ENCODE measurements around the gene TTC19. TPM values are rescaled to one million over a fixed set of nuclear protein-coding genes. Genes with fewer than 3 reads are reported as not detected.

TTC19 gene
- total RNA-seq, 1 donor from 2014 or later = 21.4 TPM

DNA sequence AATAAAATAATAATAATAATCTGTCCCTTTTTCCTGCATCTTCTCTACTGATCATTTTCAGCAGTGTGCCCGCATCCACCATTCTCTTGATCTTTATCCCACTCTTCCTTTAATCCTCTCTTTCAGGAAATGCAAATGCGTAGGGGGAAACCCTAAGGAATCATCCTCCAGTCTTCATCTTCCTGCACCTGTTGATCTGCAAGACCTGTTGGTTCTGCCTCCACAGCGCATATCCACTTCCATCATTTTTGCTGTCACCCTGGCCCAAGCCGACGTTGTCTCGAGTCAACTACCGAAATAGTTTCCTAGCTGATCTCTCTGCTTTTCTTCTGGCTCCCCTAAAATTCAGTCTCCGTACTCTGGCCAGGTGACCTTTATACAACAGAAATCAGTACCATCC lies 30.2 kb upstream of the TTC19 start:
- no peaks in the 10 kb centered on the region for H3K9me3 ChIP-seq (replicated peaks)
- peaks cover 11% of the 10 kb centered on the region for H3K4me1 ChIP-seq
- H3K27me3 ChIP-seq (ENCODE audit: low read depth) = no peaks in the 10 kb centered on the region
- no peaks in the 10 kb centered on the region for H3K36me3 ChIP-seq
- TF ChIP-seq, protein P1, sequence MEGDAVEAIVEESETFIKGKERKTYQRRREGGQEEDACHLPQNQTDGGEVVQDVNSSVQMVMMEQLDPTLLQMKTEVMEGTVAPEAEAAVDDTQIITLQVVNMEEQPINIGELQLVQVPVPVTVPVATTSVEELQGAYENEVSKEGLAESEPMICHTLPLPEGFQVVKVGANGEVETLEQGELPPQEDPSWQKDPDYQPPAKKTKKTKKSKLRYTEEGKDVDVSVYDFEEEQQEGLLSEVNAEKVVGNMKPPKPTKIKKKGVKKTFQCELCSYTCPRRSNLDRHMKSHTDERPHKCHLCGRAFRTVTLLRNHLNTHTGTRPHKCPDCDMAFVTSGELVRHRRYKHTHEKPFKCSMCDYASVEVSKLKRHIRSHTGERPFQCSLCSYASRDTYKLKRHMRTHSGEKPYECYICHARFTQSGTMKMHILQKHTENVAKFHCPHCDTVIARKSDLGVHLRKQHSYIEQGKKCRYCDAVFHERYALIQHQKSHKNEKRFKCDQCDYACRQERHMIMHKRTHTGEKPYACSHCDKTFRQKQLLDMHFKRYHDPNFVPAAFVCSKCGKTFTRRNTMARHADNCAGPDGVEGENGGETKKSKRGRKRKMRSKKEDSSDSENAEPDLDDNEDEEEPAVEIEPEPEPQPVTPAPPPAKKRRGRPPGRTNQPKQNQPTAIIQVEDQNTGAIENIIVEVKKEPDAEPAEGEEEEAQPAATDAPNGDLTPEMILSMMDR (IDR thresholded peaks at IDR 0.05; ENCODE audit: borderline replicate concordance) = no peak
- DNase-seq = no peak
- intact Hi-C loops (cut with micrococcal nuclease) = no loop called here
- no peak overlapping the region for H3K4me3 ChIP-seq
- H3K27ac ChIP-seq (replicated peaks) = no peak overlapping the region

DNA sequence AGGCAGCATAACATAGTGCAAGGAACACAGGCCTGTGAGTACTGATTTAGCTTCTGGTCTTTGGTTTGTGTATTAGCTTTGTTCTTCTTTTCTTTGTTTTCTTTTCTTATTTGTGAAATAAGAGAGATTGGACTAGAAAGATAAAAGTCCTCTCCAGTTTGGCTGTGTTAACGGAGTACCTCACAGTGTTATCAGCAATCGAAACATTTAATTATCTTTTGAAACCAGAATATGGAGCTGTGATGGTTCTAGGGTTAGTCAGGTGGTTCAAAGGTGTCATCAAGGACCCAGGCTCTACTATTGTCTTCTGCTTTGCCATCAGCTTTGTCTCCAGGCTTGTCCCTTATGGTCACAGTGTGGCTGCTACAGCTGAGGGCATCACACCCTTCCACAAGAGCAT lies 29.1 kb upstream of the TTC19 start:
- H3K36me3 ChIP-seq = peaks cover 10% of the 10 kb centered on the region
- peaks cover 11% of the 10 kb centered on the region for H3K4me1 ChIP-seq
- no peaks in the 10 kb centered on the region for H3K9me3 ChIP-seq (replicated peaks)
- H3K4me3 ChIP-seq = no peak overlapping the region
- intact Hi-C loops (cut with micrococcal nuclease) = no loop called here
- H3K27ac ChIP-seq (replicated peaks) = no peak overlapping the region
- DNase-seq = no peak
- TF ChIP-seq, protein P1 (IDR thresholded peaks at IDR 0.05; ENCODE audit: borderline replicate concordance) = no peak
- no peaks in the 10 kb centered on the region for H3K27me3 ChIP-seq (ENCODE audit: low read depth)

DNA sequence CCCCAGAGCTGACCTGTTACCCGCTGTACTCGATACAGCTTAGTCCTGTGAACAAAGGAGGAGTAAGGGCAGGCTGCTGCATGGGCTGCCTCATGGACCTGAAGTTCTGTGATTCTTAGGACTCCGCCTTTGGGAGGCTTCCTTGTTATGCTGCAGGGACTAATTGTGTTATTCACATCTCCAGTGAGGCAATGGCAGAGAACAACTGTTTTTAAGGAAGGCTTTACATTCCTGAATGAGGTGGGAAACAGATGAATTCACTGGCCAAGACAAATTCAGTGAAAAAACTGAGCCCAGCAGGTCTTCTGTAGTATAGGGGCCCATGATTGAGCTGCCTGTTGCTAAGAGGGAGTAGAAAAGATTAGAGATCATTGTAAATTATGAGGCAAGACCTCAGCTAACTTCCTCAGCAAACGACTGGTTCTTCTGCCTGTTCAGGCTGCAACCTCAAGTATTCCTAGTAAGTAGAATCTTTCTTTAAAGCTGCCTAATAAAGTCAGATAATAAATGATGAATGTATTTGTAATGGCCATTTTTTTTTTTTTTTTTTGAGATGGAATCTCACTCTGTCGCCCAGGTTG lies 28.4 kb upstream of the TTC19 start:
- H3K9me3 ChIP-seq (replicated peaks) = no peaks in the 10 kb centered on the region
- peaks cover 11% of the 10 kb centered on the region for H3K36me3 ChIP-seq
- no peak overlapping the region for H3K27ac ChIP-seq (replicated peaks)
- no peak overlapping the region for H3K4me3 ChIP-seq
- no peaks in the 10 kb centered on the region for H3K27me3 ChIP-seq (ENCODE audit: low read depth)
- intact Hi-C loops (cut with micrococcal nuclease) = no loop called here
- TF ChIP-seq, protein P1 (IDR thresholded peaks at IDR 0.05; ENCODE audit: borderline replicate concordance) = no peak
- H3K4me1 ChIP-seq = peaks cover 9% of the 10 kb centered on the region
- DNase-seq = no peak

DNA sequence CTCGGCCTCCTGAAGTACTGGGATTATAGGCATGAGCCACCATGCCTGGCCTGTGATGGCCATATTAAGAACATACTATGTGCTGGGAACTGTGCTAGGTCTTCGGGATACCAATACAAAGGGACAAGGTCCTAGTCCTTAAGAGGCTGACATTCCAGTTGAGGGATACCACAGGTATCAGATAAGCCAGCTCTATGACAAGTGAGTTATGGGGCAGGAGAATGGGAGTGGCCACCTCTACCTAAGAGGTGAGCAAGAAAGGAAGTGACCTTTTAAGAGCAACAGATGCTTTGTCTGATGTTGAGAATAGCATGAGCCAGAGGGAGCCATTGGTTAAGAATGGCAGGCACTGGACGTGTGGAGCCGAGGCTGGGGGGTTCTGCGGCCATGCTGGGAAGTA lies 27.7 kb upstream of the TTC19 start:
- Histone ChIP-seq H3K9me3 (replicated peaks) (no peaks in the 10 kb centered on the region), H3K4me3 (no peak overlapping the region), H3K4me1 (peaks cover 2% of the 10 kb centered on the region), H3K36me3 (peaks cover 18% of the 10 kb centered on the region), H3K27me3 (ENCODE audit: low read depth) (no peaks in the 10 kb centered on the region), H3K27ac (replicated peaks) (no peak overlapping the region)
- DNase-seq = no peak
- TF ChIP-seq, protein P1 (IDR thresholded peaks at IDR 0.05; ENCODE audit: borderline replicate concordance) = no peak
- intact Hi-C loops (cut with micrococcal nuclease) = no loop called here

DNA sequence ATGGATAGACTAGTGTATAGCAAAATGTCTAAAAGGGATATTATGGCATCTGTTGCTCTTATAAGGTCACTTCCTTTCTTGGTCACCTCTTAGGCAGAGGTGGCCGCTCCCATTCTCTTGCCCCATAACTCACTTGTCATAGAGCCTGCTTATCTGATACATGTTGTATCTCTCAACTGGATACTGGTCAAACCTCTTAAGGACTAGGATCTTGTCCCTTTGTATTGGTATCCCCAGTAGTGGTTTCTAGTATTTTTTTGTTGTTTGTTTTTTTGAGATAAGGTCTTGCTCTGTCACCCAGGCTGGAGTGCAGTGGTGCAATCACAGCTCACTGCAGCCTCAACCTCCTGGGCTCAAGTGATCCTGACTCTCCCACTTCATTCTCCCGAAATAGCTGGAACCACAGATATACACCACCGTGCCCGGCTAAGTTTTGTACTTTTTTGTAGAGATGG lies 27.1 kb upstream of the TTC19 start:
- H3K4me1 ChIP-seq = no peaks in the 10 kb centered on the region
- H3K27me3 ChIP-seq (ENCODE audit: low read depth) = no peaks in the 10 kb centered on the region
- no peak overlapping the region for H3K4me3 ChIP-seq
- no peaks in the 10 kb centered on the region for H3K9me3 ChIP-seq (replicated peaks)
- no peak overlapping the region for H3K27ac ChIP-seq (replicated peaks)
- H3K36me3 ChIP-seq = peaks cover 24% of the 10 kb centered on the region
- TF ChIP-seq, protein P1 (IDR thresholded peaks at IDR 0.05; ENCODE audit: borderline replicate concordance) = no peak
- intact Hi-C loops (cut with micrococcal nuclease) = no loop called here
- DNase-seq = no peak
